ENCODE data around the gene PIK3C3.

Gene PIK3C3

DNA sequence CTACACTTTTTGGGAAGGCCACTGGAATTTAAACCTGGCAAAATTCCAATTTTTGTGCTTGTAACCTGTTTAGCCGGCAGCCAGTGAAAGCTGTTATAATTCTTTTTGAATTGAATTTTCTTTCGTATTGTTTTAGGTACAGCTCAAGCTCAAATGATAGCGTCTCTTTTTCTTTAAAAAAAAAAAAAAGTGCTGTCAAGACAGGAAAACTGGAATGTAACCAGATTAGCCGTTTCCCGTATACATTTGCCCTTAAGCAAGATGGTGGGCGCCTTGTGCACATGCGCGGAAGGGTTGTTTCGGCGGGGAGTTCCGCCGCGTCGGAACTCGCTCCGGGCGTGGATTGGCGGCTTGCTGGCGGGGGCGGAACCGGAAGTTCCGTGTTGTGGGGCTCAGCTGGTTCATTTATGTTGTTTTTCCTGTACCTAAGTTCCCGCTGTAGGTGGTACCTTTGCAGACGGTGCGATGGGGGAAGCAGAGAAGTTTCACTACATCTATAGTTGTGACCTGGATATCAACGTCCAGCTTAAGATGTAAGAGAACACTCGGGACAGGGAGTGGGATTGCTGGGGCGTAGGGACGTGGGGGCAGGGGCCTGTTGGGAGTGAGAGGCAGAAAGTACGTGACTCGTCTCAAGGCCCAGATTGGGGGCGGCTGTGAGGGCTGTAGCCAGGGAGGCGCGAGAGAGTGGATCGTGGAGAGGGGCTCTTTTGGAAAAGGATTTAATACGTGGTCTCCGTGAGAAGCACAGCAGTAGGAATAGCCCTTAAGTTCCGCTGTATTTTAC is at the start of gene PIK3C3:
Gene PIK3C3, plus strand, starts transcription at position 408 of the 787 bp plus-strand sequence. Its CDS starts 58 bp downstream, at position 466.
- DNase-seq (ENCODE audit: low read depth in 2 of 2) = peak; percentile 95

DNA sequence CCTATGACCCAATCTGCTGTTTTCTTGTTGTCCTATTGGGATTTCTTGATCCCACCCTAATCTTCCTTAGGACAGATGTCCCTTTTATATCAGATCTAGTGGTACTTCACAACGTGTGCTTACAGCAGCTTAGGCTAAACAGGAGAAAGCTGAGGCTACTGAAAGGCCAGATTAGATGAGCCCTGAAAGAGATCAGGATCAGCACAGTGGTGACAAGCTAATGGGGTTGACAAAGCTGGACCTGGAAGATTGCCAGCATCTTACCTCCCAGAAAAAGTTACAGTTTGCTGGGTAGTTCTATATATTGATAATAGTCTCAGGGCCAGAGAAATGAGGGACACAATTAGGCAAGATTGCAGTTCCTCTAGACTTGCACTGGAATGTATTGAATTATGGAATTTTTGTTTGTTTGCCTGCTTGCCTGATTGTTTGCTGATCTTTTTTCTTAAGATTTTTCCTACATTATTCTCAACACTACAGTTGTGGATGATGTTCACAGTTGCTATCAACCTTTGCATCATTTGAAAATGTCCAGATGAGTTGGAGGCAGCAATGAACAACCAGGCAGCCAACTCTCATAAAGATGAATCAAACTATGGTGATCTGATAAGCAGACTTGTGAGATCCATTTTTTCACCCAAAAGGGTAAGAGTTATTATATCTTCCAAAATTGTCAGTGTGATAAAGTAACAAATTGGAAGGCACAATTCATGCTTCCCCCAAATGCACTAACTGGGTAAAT is 49.1 kb upstream of the PIK3C3 start:
- no peak for DNase-seq (ENCODE audit: low read depth in 2 of 2)

DNA sequence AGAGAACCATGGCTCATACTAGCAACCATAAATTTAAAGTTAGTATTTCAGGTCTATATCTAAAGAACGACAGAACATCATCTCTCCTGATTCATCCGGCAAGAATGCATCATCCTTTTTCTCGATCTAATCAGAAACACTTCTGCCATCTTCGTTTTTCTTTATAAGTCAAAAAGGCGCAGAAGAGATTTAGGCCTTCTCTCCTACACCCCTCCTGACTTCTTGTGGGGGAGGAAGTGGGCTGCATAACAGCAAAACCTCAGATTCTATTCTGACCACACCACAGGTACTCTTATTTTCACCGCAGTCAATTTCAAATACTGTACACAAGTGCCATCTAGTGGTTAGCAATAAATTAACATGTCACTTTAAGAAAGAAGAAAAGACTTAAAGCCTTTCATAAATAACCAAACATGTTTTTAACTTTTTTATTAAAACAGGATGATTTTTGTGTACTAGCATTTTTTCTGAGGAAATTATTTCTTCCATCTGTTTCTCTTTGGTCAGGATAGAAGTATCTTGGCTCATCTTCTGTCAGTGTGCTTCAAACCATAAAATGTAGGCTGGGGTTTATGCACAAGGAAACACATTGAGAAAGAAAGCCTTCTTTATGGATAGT is 48.4 kb upstream of the PIK3C3 start:
- DNase-seq (ENCODE audit: low read depth in 2 of 2) = peak; percentile 51 to 54

DNA sequence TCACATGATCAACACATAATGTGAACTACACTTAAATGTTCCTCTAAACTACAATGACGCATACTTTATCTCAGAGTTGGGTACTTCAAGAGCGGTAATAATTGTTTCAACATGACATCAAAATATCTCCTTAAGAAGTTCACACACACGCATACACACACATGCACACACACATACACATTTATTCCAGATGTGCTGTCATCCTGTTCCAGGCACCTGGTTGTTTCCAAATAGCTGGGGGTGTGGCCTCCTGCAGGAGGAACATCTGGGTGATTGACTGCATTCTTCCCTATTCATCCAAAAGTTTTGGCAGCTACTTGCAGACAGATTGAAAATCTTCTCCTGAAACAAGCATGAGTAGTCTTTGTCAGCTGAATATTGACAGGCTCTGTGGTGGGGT is 37.9 kb upstream of the PIK3C3 start:
- no peak for DNase-seq (ENCODE audit: low read depth in 2 of 2)

DNA sequence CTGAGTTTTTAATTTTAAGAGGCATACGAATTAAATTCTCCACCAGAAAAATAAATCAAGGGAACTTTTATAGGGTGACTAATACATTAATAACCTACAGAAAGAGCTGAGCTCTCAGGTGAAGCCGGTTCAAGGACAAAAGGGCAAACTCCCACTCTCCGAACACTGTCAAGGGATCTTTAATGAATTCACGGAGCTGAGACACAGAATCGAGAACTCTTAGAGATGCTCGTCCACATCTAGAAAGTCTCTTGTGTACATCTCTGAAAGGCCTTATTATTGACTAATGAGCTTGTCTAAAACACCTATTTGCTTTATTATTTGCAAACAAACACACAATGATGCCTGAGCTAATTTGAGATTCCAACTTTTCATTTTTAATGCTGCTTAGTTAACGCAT is 33.3 kb upstream of the PIK3C3 start:
- no peak for DNase-seq (ENCODE audit: low read depth in 2 of 2)

DNA sequence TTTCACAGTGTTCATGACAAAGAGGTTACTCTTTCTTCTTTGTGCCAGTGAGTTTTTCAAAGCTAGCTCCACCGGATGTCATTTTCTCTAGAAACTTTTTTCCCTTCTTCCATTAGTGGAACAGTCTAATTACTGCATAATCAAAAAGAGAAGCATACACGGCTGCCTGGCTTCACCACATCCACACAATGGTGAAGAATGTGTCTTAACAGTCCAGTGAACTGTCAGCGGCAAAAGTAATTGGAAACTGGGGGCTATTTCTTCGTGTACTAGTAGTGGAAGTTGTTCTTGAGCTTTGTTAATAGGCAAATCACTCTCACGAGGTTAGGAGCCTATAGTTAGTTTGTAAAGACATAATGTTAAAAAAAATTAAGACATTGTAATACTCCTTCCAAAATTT is 32.9 kb upstream of the PIK3C3 start:
- DNase-seq (ENCODE audit: low read depth in 2 of 2) = no peak

DNA sequence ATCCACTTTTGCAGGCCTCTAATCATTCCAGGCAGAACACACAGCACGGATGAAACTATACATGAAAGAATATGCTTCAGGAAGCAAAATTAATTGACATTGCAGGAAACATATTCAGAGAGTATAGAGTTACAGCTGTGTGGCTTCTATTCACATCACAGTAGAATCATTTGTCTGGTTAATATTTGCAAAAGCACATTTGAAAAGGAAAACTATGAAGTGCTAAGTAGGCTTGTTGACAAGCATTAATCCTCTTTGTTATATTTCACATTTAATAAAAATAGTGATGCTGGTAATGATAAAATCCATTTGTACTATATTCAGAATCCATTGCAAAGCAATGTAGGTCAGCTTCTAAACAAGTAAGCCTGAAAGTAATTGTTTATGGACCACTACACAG is 32.2 kb upstream of the PIK3C3 start:
- no peak for DNase-seq (ENCODE audit: low read depth in 2 of 2)

DNA sequence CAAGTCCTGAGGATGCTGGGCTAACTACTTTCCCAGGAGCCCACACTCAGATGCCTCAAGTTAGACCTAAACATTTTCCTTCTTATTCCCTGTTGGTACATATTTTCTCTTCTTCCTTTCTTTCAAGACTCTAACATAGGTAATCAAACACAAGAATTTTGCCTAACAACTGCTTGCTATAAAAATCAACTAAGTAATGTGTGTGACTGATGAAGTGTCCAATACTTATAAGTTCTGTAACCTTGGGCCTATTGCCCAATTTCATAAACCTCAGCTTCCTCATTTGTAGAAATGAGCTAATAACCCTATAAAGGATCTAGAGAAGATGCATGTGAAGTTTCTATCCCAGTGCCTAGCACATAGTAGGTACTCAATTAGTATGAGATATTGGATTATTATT is 31.6 kb upstream of the PIK3C3 start:
- DNase-seq (ENCODE audit: low read depth in 2 of 2) = no peak

DNA sequence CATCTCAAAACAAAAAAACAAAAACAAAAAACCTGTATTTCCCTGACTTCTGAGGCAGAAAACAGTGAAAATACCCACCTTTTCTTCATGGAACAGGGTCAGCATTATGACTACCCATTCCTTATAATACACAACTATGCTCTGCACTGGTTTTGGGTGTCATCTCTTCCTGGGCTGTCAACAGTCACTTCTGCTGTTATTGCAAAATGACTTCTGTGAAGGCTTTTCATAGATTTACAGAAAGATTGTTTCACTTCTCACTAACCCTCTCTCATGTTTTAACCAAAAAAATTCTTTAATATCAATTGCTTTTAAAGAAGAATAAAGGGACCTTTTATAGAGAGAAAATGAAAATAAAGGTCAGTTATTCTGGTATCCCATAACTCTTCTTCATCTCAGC is 26.5 kb upstream of the PIK3C3 start:
- DNase-seq (ENCODE audit: low read depth in 2 of 2) = no peak

DNA sequence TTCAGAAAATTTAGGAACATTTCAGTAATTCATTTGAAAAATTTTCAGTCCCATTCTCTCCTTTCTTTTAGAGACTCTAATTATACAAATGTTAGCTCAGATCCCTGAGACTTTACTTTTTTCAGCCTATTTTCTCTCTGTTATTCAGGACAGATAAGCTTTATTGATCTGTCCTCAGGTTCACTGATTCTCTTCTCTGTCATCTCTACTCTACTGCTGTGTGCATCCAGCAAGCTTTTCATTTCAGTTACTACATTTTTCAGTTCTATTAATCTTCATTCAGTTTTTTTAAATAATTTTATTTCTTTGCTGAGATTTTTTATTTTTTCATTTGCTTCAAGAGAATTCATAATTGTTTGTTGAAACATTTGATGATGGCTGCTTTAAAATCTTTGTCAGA is 22.1 kb upstream of the PIK3C3 start:
- DNase-seq (ENCODE audit: low read depth in 2 of 2) = no peak

DNA sequence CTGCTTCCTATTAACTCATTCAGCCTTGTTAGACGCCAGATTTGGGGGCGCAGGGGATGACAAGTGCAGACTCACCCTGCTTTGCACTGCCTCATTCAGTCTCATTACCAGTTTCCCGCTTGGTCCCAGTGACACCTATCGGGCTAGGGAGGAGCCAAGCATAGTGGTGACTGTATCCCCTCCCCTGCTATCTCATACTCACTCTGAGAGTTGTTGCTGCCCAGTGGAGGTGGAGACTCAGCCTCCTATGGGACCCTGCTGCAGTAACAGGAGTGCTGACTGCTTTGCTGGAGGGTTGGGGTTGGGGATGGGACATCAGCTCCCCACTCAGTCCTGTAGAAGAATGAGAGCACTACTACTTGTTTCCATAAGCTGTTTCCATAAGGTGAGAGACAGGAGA is 21.3 kb upstream of the PIK3C3 start:
- no peak for DNase-seq (ENCODE audit: low read depth in 2 of 2)

DNA sequence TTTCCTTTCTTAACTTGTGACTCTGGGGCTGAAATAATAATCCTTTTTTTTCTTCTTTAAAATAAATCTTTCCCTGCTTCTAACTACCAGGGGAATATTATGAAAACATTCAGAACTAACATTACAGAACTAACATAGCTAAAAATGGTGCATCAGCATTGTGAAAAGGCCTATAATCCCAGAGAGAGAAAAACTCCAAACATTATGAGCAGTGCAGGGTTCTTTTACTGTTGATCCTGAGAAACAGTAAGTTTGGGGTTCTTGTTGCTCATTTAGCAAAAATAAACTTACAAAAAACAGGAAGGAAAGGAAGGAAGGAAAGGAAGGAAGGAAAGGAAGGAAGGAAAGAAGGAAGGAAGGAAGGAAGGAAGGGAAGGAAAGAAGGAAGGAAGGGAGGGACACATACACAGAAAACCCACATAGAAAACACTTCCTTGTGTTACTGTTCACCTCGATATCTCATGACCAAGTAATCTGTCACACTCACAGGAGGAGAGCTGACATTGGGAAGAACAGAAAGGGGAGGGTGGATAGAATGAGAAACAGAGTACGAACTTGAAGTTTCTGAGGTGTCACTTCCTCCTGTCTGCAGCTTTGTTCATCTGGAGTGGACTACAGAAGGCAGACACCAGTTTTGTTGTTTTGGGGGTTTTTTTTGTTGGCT is 18.4 kb upstream of the PIK3C3 start:
- DNase-seq (ENCODE audit: low read depth in 2 of 2) = no peak

DNA sequence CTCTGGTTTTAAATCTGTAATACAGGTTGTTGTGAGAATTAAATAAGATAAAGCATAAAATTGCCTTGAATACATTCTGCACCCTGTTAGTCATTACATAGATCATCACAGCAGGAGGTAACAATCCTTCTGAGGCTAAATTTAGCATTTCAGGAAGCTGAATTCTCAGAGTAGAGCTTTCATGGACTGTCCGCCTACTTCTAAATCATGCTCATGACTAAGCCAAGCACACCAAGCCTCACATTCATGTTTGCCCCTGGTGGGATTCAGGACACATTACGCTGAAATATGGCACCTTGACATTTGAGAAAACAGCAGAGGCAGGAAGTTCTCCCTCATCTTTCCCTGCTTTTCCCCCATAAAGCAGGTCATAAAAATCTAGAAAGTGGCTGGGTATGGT is 16.6 kb upstream of the PIK3C3 start:
- DNase-seq (ENCODE audit: low read depth in 2 of 2) = peak; percentile 87 to 88

DNA sequence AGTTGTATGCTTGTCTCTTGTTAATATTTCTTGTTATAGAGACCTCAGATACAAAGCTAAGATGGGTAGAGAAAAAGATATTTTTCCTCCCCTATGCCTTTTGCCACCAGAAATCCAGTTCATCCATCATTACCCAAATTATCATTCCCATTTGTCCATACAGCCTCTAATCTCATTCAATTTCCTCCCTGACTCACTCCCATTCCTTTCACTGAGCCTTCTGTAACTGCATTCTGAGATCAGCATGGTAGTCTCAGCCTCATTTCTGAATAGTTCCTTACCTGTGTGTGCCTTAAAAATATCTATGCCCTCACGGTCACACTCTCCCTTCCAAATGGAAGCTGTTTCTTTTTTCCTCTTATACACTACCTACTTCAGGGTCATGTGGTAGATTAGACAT is 15.7 kb upstream of the PIK3C3 start:
- no peak for DNase-seq (ENCODE audit: low read depth in 2 of 2)

DNA sequence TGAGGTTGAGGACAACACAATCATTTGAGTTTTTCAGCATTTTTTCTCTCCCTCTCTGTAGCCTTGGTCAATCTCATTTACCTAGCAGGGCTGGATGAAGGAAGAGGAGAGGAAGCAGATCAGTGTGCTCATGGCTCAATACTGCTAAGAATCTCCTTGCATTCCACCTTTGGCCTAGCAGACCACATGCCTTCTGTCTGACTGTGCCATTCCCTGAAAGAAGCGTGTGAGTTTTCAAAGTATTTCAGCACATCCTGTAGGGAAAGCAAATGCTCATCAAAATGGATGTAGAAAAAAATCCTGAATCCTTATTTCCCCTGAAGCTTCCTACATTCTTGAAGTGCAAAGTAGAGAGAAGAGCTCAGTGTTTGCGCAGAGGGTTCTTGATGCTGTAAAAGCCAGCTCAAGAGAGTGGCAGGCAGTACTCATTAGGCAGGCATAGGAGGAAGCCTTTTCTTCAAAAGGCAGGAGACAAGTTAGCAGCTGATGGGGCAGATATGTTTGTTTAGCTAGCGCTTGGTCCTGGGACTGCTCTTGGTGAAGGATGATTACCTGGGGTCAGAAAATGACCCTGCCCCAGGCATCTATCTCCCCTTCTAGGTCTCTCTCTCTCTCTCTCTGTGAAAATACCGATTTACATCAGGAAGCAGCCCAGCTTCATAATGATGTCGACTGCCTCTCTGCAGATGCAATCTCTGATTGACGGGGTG is 14.4 kb upstream of the PIK3C3 start:
- DNase-seq (ENCODE audit: low read depth in 2 of 2) = peak; percentile 88 to 89

DNA sequence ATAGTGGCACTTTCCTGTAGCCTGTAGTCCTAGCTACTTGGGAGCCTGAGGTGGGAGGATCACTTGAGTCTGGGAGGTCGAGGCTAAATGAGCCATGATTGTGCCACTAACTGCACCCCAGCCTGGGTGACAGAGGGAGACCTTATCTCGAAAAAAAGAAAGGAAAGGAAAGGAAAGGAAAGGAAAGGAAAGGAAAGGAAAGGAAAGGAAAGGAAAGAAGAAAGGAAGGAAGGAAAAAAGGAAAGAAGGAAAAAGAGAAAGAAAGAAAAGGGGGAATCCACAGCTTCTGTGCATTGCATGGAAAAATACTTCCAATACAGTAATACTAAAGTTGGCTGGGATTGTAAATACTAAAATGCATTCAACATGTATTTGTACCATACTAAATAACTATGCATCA is 12.8 kb upstream of the PIK3C3 start:
- DNase-seq (ENCODE audit: low read depth in 2 of 2) = no peak

DNA sequence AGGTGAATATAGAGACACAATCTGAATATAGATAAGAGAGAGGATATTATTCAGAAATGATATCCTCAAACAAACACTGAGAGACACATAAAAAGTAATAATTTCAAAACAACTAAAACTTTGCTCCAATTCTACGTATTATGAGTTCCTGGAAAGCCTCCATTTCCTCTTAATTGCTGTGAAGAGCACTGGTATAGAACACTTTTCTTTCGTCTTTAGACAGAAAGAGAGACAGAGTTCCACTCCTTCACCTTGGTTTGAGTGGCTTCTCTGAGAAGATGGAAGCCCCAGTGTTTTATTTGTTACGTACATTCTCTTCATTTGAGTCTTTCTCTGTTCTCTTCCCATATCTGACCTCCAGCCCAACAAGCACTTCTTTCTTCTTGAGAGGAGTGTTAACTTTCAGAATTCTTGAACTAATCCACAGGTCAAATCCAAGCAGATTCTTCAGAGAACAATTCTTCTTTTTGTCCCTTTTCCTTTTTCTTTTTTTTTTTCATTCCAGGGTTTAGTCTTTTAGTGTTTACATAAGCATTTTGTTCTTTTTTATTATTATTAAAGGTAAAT is 6.4 kb upstream of the PIK3C3 start:
- no peak for DNase-seq (ENCODE audit: low read depth in 2 of 2)

DNA sequence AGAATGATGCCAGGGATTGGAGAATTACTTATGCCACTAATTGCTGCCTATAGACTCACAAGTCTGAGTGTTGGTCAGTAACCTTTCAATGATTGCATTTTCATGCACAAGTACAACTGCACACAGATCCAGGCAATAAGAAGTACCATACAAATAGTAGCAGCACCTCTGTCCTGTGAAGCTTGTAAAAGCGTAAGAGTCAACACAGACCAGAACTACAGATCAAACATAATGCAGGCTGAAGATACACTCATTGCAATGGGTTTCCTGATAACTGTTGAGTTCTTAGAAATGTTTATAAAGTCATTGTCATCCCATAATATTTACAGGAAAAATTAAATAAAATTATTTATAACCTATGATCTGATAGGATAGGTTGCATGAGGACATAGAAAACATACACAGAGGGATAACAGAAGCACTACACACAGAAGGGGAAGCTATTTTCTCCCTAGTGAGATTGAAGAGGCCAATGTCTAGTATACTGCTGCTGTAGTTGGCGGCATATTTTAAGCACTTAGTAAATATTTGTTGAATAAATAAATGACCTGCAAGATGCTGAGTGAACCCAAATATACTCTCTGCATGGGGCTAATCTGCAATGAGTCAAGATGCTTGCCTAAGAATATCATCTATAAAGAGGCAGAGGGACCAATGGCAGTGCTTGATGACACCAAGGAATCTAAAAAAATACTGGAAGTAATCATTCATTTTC is 5.7 kb upstream of the PIK3C3 start:
- no peak for DNase-seq (ENCODE audit: low read depth in 2 of 2)

DNA sequence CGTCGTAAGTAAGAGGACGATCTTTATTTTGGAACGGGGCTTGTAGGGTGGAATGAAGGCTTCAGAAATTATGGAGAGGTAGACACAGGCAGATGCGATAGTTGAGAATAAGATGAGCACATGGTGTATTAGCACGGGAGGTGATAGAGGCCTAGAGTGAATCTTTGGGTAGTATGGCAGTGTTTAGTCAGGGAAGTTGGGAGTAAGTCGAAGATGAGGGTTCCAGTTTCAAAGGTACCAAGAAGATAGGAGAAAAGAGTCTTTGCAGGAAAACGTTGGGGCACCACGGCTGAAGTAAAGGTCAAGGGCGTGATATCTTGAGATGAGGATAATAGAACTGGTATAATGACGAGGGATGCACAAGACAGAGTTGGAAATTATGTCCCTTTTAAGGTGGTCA is 654 bp downstream of the PIK3C3 start:
- DNase-seq (ENCODE audit: low read depth in 2 of 2) = no peak

DNA sequence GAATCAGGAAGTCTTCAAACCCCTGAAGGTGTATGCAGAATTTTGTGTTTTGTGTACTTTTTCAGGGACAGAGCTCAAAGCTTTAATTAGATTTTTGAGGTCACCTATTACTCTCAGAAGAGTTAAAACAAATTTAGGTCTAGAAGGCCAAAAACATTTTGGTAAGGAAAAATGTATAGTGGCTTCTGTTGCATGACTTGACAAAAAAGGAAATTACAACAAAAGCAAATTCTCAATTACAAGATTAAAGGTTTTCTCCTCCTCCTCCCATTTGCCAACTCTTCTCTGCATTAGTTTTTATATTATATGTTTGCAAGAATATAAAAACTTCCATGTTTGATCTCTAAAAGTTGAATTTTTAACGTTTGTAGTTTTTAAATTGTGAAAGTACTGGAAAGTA is 4.0 kb downstream of the PIK3C3 start:
- no peak for DNase-seq (ENCODE audit: low read depth in 2 of 2)

All from fibroblast of skin of left quadriceps (primary cell).